Umbilical cord (tissue), 2 donors: ENCODE data around the gene KLHL17. TPM values are rescaled to one million over a fixed set of nuclear protein-coding genes. Genes with fewer than 3 reads are reported as not detected.

Source experiments
- DNase-seq: peaks from one replicate; pipeline ENCODE4 v3.0.0-alpha.2; 2015; ENCODE audit warnings: low spot score
- total RNA-seq: library from RNA; depleted of rRNA; stranded (reverse); fragments of >200 nt; gene quantifications from one replicate; pipeline ENCODE4 v1.2.3, GENCODE V29; 2014; ENCODE audit warnings: low replicate concordance; ENCODE audit not compliant: insufficient read depth

The KLHL17 gene
- 3.4 TPM for total RNA-seq

GRCh38 chr1:960363-961131 lies at the start of gene KLHL17:
KLHL17 (plus strand) TSS chr1:960584; CDS start chr1:960694, 110 bp downstream.
- peak; percentile 53 for DNase-seq

- peak; percentile 71 for DNase-seq
Measured at GRCh38 chr1:910881-911721, 49.3 kb upstream of the KLHL17 start.

GRCh38 chr1:911875-912739 lies 48.3 kb upstream of the KLHL17 start:
- no peak for DNase-seq

GRCh38 chr1:912740-913301 lies 47.6 kb upstream of the KLHL17 start:
- no peak for DNase-seq

- no peak for DNase-seq
Measured at GRCh38 chr1:913491-914130, 46.8 kb upstream of the KLHL17 start.

- no peak for DNase-seq
Measured at GRCh38 chr1:914131-914890, 46.1 kb upstream of the KLHL17 start.

GRCh38 chr1:914891-915280 lies 45.5 kb upstream of the KLHL17 start:
- DNase-seq, result no peak

- DNase-seq, result no peak
Measured at GRCh38 chr1:915295-916172, 44.9 kb upstream of the KLHL17 start.

- DNase-seq, result peak; percentile 54
Measured at GRCh38 chr1:916173-917075, 44.0 kb upstream of the KLHL17 start.

GRCh38 chr1:917076-917459 lies 43.3 kb upstream of the KLHL17 start:
- DNase-seq, result no peak

- DNase-seq, result no peak
Measured at GRCh38 chr1:917466-918091, 42.8 kb upstream of the KLHL17 start.

- no peak for DNase-seq
Measured at GRCh38 chr1:918353-918752, 42.0 kb upstream of the KLHL17 start.

GRCh38 chr1:918843-919242 lies 41.5 kb upstream of the KLHL17 start:
- DNase-seq, result no peak

- no peak for DNase-seq
Measured at GRCh38 chr1:919271-919872, 41.0 kb upstream of the KLHL17 start.

- DNase-seq, result no peak
Measured at GRCh38 chr1:920010-920409, 40.4 kb upstream of the KLHL17 start.

- no peak for DNase-seq
Measured at GRCh38 chr1:920521-920920, 39.9 kb upstream of the KLHL17 start.
